Panc1 (cell line): ENCODE measurements around the gene RUNX1.

Experiments used
- POLR2AphosphoS5 ChIP-seq: IDR thresholded peaks from 2 replicates; pipeline ENCODE4 v1.6.1; 2012; ENCODE audit warnings: mild to moderate bottlenecking, low read depth, low read length, moderate library complexity
- SIN3A ChIP-seq: IDR thresholded peaks from 2 replicates; pipeline ENCODE4 v1.6.1; 2012; ENCODE audit warnings: low read depth, mild to moderate bottlenecking, low read length, moderate library complexity, borderline replicate concordance; ENCODE audit not compliant: insufficient read depth
- TCF7L2 ChIP-seq: IDR thresholded peaks from 2 replicates; pipeline ENCODE4 v1.6.1; 2011; ENCODE audit warnings: mild to moderate bottlenecking, low read depth, low read length, inconsistent platforms
- TF ChIP-seq, protein P1 (sequence below): fragments of 450-650 bp; IDR thresholded peaks from 2 replicates; pipeline ENCODE4 v1.5.1; 2017; ENCODE audit warnings: mild to moderate bottlenecking
- TF ChIP-seq, protein P2 (sequence below), 2 experiments: IDR thresholded peaks; 2 replicates each; pipeline ENCODE4 v1.6.1; 2011 to 2012; ENCODE audit warnings: low read depth in 2 of 2, control low read depth in 1 of 2, low read length in 1 of 2, mild to moderate bottlenecking in 1 of 2, moderate library complexity in 1 of 2; ENCODE audit not compliant: insufficient read depth in 1 of 2

GRCh38 chr21:34827445-34828235 is 221.5 kb downstream of the RUNX1 start:
- TF ChIP-seq, protein P1, sequence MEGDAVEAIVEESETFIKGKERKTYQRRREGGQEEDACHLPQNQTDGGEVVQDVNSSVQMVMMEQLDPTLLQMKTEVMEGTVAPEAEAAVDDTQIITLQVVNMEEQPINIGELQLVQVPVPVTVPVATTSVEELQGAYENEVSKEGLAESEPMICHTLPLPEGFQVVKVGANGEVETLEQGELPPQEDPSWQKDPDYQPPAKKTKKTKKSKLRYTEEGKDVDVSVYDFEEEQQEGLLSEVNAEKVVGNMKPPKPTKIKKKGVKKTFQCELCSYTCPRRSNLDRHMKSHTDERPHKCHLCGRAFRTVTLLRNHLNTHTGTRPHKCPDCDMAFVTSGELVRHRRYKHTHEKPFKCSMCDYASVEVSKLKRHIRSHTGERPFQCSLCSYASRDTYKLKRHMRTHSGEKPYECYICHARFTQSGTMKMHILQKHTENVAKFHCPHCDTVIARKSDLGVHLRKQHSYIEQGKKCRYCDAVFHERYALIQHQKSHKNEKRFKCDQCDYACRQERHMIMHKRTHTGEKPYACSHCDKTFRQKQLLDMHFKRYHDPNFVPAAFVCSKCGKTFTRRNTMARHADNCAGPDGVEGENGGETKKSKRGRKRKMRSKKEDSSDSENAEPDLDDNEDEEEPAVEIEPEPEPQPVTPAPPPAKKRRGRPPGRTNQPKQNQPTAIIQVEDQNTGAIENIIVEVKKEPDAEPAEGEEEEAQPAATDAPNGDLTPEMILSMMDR, result no peak
- no peak for TF ChIP-seq SIN3A
- TF ChIP-seq, protein P2, sequence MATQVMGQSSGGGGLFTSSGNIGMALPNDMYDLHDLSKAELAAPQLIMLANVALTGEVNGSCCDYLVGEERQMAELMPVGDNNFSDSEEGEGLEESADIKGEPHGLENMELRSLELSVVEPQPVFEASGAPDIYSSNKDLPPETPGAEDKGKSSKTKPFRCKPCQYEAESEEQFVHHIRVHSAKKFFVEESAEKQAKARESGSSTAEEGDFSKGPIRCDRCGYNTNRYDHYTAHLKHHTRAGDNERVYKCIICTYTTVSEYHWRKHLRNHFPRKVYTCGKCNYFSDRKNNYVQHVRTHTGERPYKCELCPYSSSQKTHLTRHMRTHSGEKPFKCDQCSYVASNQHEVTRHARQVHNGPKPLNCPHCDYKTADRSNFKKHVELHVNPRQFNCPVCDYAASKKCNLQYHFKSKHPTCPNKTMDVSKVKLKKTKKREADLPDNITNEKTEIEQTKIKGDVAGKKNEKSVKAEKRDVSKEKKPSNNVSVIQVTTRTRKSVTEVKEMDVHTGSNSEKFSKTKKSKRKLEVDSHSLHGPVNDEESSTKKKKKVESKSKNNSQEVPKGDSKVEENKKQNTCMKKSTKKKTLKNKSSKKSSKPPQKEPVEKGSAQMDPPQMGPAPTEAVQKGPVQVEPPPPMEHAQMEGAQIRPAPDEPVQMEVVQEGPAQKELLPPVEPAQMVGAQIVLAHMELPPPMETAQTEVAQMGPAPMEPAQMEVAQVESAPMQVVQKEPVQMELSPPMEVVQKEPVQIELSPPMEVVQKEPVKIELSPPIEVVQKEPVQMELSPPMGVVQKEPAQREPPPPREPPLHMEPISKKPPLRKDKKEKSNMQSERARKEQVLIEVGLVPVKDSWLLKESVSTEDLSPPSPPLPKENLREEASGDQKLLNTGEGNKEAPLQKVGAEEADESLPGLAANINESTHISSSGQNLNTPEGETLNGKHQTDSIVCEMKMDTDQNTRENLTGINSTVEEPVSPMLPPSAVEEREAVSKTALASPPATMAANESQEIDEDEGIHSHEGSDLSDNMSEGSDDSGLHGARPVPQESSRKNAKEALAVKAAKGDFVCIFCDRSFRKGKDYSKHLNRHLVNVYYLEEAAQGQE (IDR thresholded peaks at IDR 0.05; ENCODE audit: insufficient read depth in 1 of 2, low read depth in 2 of 2, low read length in 1 of 2), result no peak
- no peak for TF ChIP-seq POLR2AphosphoS5
- TF ChIP-seq TCF7L2, result no peak
